Type B pancreatic cell (in vitro differentiated cells): ENCODE measurements around the gene KIF11. TPM values are rescaled to one million over a fixed set of nuclear protein-coding genes. Genes with fewer than 3 reads are reported as not detected.

Experiments
- DNase-seq: peaks from one replicate; pipeline ENCODE4 v3.0.0; 2021; ENCODE audit warnings: mixed read lengths; ENCODE audit not compliant: unreplicated experiment; ENCODE audit errors: extremely low spot score
- H3K27ac Mint-ChIP-seq: 2 replicates; pipeline ENCODE4 v1.8.0; 2021; ENCODE audit warnings: mild to moderate bottlenecking, mixed read lengths
- H3K27me3 Mint-ChIP-seq: 2 replicates; pipeline ENCODE4 v1.8.0; 2021; ENCODE audit warnings: mixed read lengths
- H3K36me3 Mint-ChIP-seq: 2 replicates; pipeline ENCODE4 v1.8.0; 2021; ENCODE audit warnings: mixed read lengths
- H3K4me1 Mint-ChIP-seq: one replicate; pipeline ENCODE4 v1.8.0; 2021; ENCODE audit warnings: mixed read lengths; ENCODE audit not compliant: unreplicated experiment
- H3K4me3 Mint-ChIP-seq: 2 replicates; pipeline ENCODE4 v1.8.0; 2021; ENCODE audit warnings: mild to moderate bottlenecking, mixed read lengths
- H3K9me3 Mint-ChIP-seq: 2 replicates; pipeline ENCODE4 v1.8.0; 2021; ENCODE audit warnings: mixed read lengths
- total RNA-seq: library from RNA; stranded (reverse); gene quantifications from 2 replicates; pipeline ENCODE4 v1.2.1, GENCODE V29; 2021; ENCODE audit warnings: low replicate concordance
- TF ChIP-seq, protein P1 (sequence below): fragments of 200-600 bp; sonication (generic); conservative IDR thresholded peaks from 2 replicates; pipeline ENCODE4 v1.5.0; 2021; ENCODE audit warnings: antibody characterized with exemption, mild to moderate bottlenecking

The KIF11 gene
- total RNA-seq, 1 donor from 2014 or later = 40.6 TPM

DNA sequence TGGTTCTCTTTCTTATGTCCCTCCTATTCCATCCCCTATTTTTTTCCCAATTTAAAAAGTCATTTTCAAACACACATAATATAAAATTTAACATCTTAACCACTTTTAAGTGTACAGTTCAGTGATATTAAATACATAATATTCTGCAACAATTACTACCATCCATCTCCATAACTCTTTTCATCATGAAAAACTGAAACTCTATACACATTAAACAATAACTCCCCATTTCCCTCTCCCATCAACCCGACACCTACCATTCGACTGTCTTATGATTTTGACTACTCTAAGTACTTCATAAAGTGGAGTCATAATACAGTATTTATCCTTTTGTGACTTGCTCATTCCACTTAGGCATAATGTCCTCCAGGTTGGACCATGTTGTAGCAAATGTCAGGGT lies 2.6 kb downstream of the KIF11 start:
- Mint-ChIP-seq H3K9me3 (no peaks in the 10 kb centered on the region), H3K4me1 (peaks cover 21% of the 10 kb centered on the region), H3K36me3 (no peaks in the 10 kb centered on the region), H3K27me3 (no peaks in the 10 kb centered on the region), H3K27ac (no peak overlapping the region), H3K4me3 (peak overlapping the region; percentile 58)
- DNase-seq = no peak
- TF ChIP-seq, protein P1, sequence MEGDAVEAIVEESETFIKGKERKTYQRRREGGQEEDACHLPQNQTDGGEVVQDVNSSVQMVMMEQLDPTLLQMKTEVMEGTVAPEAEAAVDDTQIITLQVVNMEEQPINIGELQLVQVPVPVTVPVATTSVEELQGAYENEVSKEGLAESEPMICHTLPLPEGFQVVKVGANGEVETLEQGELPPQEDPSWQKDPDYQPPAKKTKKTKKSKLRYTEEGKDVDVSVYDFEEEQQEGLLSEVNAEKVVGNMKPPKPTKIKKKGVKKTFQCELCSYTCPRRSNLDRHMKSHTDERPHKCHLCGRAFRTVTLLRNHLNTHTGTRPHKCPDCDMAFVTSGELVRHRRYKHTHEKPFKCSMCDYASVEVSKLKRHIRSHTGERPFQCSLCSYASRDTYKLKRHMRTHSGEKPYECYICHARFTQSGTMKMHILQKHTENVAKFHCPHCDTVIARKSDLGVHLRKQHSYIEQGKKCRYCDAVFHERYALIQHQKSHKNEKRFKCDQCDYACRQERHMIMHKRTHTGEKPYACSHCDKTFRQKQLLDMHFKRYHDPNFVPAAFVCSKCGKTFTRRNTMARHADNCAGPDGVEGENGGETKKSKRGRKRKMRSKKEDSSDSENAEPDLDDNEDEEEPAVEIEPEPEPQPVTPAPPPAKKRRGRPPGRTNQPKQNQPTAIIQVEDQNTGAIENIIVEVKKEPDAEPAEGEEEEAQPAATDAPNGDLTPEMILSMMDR = no peak

DNA sequence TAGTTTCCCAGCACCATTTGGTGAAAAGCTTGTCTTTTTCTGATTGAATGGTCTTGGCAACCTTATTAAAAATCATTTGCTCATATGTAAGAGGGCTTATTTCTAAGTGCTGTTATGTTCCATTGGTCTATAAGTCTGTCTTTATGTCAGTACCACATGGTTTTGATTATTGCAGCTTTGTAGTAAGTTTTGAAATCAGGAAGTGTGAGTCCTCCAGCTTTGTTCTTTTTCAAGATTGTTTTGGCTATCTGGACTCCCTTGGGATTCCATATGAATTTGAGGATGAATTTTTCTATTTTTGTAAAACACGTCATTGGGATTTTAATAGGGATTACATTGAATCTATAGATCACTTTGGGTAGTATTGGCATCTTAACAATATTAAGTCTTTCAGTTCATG lies 5.4 kb downstream of the KIF11 start:
- no peak overlapping the region for H3K27ac Mint-ChIP-seq
- no peak overlapping the region for H3K4me3 Mint-ChIP-seq
- H3K27me3 Mint-ChIP-seq = no peaks in the 10 kb centered on the region
- no peak for DNase-seq
- peaks cover 9% of the 10 kb centered on the region for H3K36me3 Mint-ChIP-seq
- TF ChIP-seq, protein P1 = no peak
- H3K4me1 Mint-ChIP-seq = peaks cover 6% of the 10 kb centered on the region
- peaks cover 8% of the 10 kb centered on the region for H3K9me3 Mint-ChIP-seq

DNA sequence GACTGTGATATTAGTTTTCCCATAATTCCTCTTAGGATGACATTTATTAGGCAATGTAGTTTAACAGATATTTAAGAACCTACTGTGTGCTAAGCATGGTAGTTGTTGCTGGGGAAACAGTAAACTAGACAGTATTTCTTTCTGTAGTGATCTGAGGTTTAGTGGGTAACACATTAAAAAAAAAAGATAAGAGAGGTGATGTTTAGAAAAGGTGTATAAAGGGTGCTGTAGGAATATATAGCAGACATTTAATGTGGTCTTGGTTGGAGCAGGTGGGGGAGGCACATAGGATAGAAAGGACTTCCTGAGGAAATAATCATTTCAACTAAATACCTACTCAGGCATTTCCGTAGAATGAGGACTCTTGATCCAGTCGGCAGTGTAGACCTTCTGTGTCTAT lies 11.9 kb downstream of the KIF11 start:
- DNase-seq = no peak
- TF ChIP-seq, protein P1 = no peak
- no peaks in the 10 kb centered on the region for H3K27me3 Mint-ChIP-seq
- H3K9me3 Mint-ChIP-seq = peaks cover 8% of the 10 kb centered on the region
- H3K36me3 Mint-ChIP-seq = peaks cover 29% of the 10 kb centered on the region
- no peaks in the 10 kb centered on the region for H3K4me1 Mint-ChIP-seq
- H3K4me3 Mint-ChIP-seq = no peak overlapping the region
- no peak overlapping the region for H3K27ac Mint-ChIP-seq

DNA sequence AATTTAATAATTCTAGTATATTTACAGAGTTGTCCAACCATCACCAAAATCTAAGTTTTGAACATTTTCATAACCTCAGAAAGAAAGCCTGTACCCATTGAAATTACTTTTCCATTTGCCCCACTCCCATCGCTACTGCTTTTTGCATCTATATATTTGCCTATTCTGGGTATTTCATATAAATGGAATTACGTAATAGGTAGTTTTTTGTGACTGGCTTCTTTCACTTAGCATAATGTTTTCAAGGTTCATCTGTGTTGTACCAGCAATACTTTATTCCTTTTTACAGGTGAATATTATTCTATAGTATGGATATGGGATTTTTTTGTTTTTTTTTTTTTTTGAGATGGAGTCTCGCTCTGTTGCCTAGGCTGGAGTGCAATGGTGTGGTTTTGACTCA lies 22.6 kb downstream of the KIF11 start:
- Mint-ChIP-seq H3K9me3 (no peaks in the 10 kb centered on the region), H3K27me3 (no peaks in the 10 kb centered on the region), H3K4me1 (no peaks in the 10 kb centered on the region), H3K4me3 (no peak overlapping the region), H3K36me3 (peaks cover 24% of the 10 kb centered on the region), H3K27ac (no peak overlapping the region)
- TF ChIP-seq, protein P1 = no peak
- DNase-seq = no peak

DNA sequence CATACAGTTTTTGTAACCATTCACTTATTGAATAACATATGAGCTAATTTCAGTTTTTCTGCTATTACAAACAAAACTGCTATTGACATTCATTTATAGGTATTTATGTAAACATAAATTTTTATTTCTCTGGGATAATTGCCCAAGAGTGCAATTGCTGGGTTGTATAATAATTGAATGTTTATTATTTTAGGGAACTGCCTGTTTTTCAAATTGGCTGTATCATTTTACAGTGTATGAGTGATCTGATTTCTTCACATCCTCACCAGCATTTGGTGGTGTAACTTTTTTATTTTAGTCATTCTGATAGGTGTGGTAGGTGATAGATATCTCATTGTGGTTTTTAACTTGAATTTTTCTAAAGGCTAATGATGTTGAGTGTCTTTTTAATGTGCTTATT lies 26.4 kb downstream of the KIF11 start:
- Mint-ChIP-seq H3K4me1 (no peaks in the 10 kb centered on the region), H3K27me3 (no peaks in the 10 kb centered on the region), H3K27ac (no peak overlapping the region), H3K36me3 (peaks cover 32% of the 10 kb centered on the region), H3K4me3 (no peak overlapping the region), H3K9me3 (no peaks in the 10 kb centered on the region)
- TF ChIP-seq, protein P1 = no peak
- no peak for DNase-seq
